ENCODE data around the gene XAB2. TPM values are rescaled to one million over a fixed set of nuclear protein-coding genes. Genes with fewer than 3 reads are reported as not detected.

Gene XAB2
- total RNA-seq, 1 experiment from 2014 or later: 48.0 TPM

DNA sequence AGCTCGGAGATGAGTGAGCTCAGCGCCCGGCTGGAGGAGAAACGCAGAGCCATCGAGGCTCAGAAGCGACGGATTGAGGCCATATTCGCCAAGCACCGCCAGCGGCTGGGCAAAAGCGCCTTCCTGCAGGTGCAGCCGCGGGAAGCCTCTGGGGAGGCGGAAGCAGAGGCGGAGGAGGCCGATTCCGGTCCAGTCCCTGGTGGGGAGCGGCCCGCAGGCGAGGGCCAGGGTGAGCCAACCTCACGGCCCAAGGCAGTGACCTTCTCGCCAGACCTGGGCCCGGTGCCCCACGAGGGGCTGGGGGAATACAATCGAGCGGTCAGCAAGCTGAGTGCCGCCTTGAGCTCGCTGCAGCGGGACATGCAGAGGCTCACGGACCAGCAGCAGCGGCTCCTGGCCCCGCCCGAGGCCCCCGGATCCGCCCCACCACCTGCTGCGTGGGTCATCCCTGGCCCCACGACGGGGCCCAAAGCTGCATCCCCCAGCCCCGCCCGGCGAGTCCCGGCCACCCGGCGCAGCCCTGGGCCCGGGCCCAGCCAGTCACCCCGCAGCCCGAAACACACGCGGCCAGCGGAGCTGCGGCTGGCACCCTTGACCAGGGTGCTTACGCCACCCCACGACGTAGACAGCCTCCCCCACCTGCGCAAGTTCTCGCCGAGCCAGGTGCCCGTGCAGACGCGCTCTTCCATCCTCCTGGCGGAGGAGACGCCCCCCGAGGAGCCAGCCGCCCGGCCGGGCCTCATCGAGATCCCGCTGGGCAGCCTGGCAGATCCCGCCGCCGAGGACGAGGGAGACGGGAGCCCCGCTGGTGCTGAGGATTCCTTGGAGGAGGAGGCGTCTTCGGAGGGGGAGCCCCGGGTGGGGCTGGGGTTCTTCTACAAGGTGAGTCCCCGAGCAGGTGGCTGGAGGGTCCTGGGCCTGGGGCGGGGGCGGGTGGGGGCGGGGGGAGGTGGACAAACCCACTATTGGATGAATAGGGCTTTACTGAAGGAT lies 16.8 kb downstream of the XAB2 start:
- peaks cover 11 to 47% (median 38%) of the 10 kb centered on the region in 3 experiments for H3K36me3 Mint-ChIP-seq (ENCODE audit: insufficient read depth in 1 of 3, low read depth in 3 of 3)
- Histone ChIP-seq H2AFZ (ENCODE audit: low read length) (no peak overlapping the region), H3K27me3 (ENCODE audit: insufficient read depth, low read length) (no peaks in the 10 kb centered on the region), H2BK5ac (ENCODE audit: insufficient read length, low read length) (no peak overlapping the region), H3K14ac (ENCODE audit: insufficient read depth, low read length) (no peak overlapping the region), H4K8ac (replicated peaks; ENCODE audit: insufficient read length, low read depth, low read length) (no peak overlapping the region), H3K4me1 (ENCODE audit: insufficient read depth, low read length) (no peaks in the 10 kb centered on the region), H3K4me2 (ENCODE audit: insufficient read depth, insufficient read length, low read length) (no peak overlapping the region), H4K5ac (ENCODE audit: insufficient read length, low read depth, low read length) (no peak overlapping the region), H3K9ac (ENCODE audit: extremely low read depth, insufficient read length, low read length) (no peak overlapping the region), H3K18ac (ENCODE audit: insufficient read length, low read depth, low read length) (no peak overlapping the region), H4K20me1 (ENCODE audit: control insufficient read depth, insufficient read depth, insufficient read length) (no peaks in the 10 kb centered on the region), H3K23ac (ENCODE audit: insufficient read length, low read depth, low read length) (no peak overlapping the region), H4K91ac (ENCODE audit: insufficient read length, low read depth, low read length) (no peak overlapping the region), H3K27ac (ENCODE audit: insufficient read length, low read depth, low read length) (no peak overlapping the region), H2BK120ac (ENCODE audit: low read depth, low read length, poor library complexity, severe bottlenecking) (no peak overlapping the region), H3K56ac (ENCODE audit: insufficient read length, low read depth, low read length) (no peak overlapping the region), H3K9me3 (ENCODE audit: control insufficient read depth, low read depth, low read length) (no peaks in the 10 kb centered on the region), H2BK15ac (ENCODE audit: low read depth, low read length) (no peak overlapping the region), H3K4ac (ENCODE audit: low read depth, low read length) (no peak overlapping the region), H3K23me2 (ENCODE audit: insufficient read length, low read depth, low read length, poor library complexity, severe bottlenecking) (no peaks in the 10 kb centered on the region), H3T11ph (ENCODE audit: low read length) (no peak overlapping the region), H3K79me1 (ENCODE audit: insufficient read depth, low read depth, low read length, poor library complexity, severe bottlenecking) (no peaks in the 10 kb centered on the region), H3K79me2 (ENCODE audit: insufficient read depth, low read length) (no peaks in the 10 kb centered on the region), H2BK12ac (ENCODE audit: insufficient read length, low read depth, low read length) (no peak overlapping the region), H2BK20ac (ENCODE audit: low read depth, low read length, poor library complexity, severe bottlenecking) (no peak overlapping the region), H2AK5ac (ENCODE audit: insufficient read length, low read length) (no peak overlapping the region)
- no peaks in the 10 kb centered on the region for H3K27me3 Mint-ChIP-seq (ENCODE audit: low read depth)
- WGBS (ENCODE audit: extremely low coverage, insufficient read length, low lambda C conversion rate): no CpG with 5 or more reads among the region's 81 CpGs
- H3K9me3 Mint-ChIP-seq: no peaks in the 10 kb centered on the region
- no peak for DNase-seq
- no peaks in the 10 kb centered on the region for H3K4me1 Mint-ChIP-seq
- H3K27ac Mint-ChIP-seq: no peak overlapping the region
- TF ChIP-seq CTCF (conservative IDR thresholded peaks at IDR 0.05): no peak
- no peak overlapping the region for H3K4me3 Mint-ChIP-seq

Measured in H9 (cell line).